Bronchial epithelial cell (primary cell): Measurements from ENCODE around the gene USP20. TPM values are rescaled to one million over a fixed set of nuclear protein-coding genes. Genes with fewer than 3 reads are reported as not detected.

Experiments
- DNase-seq: peaks from one replicate; pipeline ENCODE4 v3.0.0-alpha.2; 2010; ENCODE audit warnings: low read depth
- FAIRE-seq: peaks from 2 replicates; lab custom pipeline; 2011; peaks lifted over from hg19 to GRCh38; lab: Jason Lieb, UNC
- H3K27me3 ChIP-seq: 2 replicates; pipeline ENCODE4 v1.5.1; 2011; ENCODE audit warnings: low read length; ENCODE audit not compliant: control insufficient read depth, insufficient read depth
- H3K36me3 ChIP-seq: 2 replicates; pipeline ENCODE4 v1.5.1; 2011; ENCODE audit warnings: low read length; ENCODE audit not compliant: control insufficient read depth, insufficient read depth
- H3K4me3 ChIP-seq: 2 replicates; pipeline ENCODE4 v1.5.1; 2011; ENCODE audit warnings: mild to moderate bottlenecking, low read depth, low read length, control low read depth
- CTCF ChIP-seq: IDR thresholded peaks from 2 replicates; pipeline ENCODE4 v1.5.1; 2011; ENCODE audit warnings: mild to moderate bottlenecking, moderate library complexity, low read length, control low read depth, inconsistent platforms; ENCODE audit not compliant: insufficient read depth, severe bottlenecking
- total RNA-seq: library from RNA; depleted of rRNA; stranded (reverse); fragments of >200 nt; gene quantifications from 2 replicates; pipeline ENCODE4 v1.2.1, GENCODE V29; 2014

USP20 gene
- total RNA-seq, 1 donor from 2014 or later = 5.5 TPM

GRCh38 chr9:129868872-129869486 lies 33.7 kb downstream of the USP20 start:
- H3K4me3 ChIP-seq = no peak overlapping the region
- FAIRE-seq = no peak
- DNase-seq = peak; percentile 18
- no peak for TF ChIP-seq CTCF
- H3K36me3 ChIP-seq = peaks cover 5% of the 10 kb centered on the region
- no peaks in the 10 kb centered on the region for H3K27me3 ChIP-seq

- DNase-seq (no peak), FAIRE-seq (no peak)
- TF ChIP-seq CTCF = no peak
- peaks cover 10% of the 10 kb centered on the region for H3K36me3 ChIP-seq
- H3K4me3 ChIP-seq = no peak overlapping the region
- no peaks in the 10 kb centered on the region for H3K27me3 ChIP-seq
Observed at GRCh38 chr9:129869585-129870501, 34.6 kb downstream of the USP20 start.

- Histone ChIP-seq H3K4me3 (no peak overlapping the region), H3K36me3 (peaks cover 19% of the 10 kb centered on the region), H3K27me3 (no peaks in the 10 kb centered on the region)
- TF ChIP-seq CTCF = no peak
- DNase-seq (no peak), FAIRE-seq (no peak)
Observed at GRCh38 chr9:129871046-129871445, 35.8 kb downstream of the USP20 start.

- no peaks in the 10 kb centered on the region for H3K27me3 ChIP-seq
- no peak overlapping the region for H3K4me3 ChIP-seq
- peaks cover 24% of the 10 kb centered on the region for H3K36me3 ChIP-seq
- TF ChIP-seq CTCF = no peak
- no peak for DNase-seq
- FAIRE-seq = no peak
Observed at GRCh38 chr9:129873563-129874190, 38.4 kb downstream of the USP20 start.

- no peak for TF ChIP-seq CTCF
- H3K27me3 ChIP-seq = no peaks in the 10 kb centered on the region
- DNase-seq (no peak), FAIRE-seq (no peak)
- peaks cover 26% of the 10 kb centered on the region for H3K36me3 ChIP-seq
- H3K4me3 ChIP-seq = no peak overlapping the region
Observed at GRCh38 chr9:129874261-129875101, 39.2 kb downstream of the USP20 start.
